ENCODE results near the gene TCF4. TPM values are rescaled to one million over a fixed set of nuclear protein-coding genes. Genes with fewer than 3 reads are reported as not detected.

The TCF4 gene
- total RNA-seq, 2 donors from 2014 or later, result 57.7 to 66.3 TPM

- no peaks in the 10 kb centered on the region for H3K36me3 ChIP-seq
- no peak for TF ChIP-seq CTCF (IDR thresholded peaks at IDR 0.05)
- DNase-seq (ENCODE audit: low spot score), result no peak
- H3K4me1 ChIP-seq, result peaks cover 0 to 13% of the 10 kb centered on the region in 2 donors
- no peaks in the 10 kb centered on the region for H3K9me3 ChIP-seq
- no peaks in the 10 kb centered on the region for H3K27me3 ChIP-seq
- no peak overlapping the region for H3K4me3 ChIP-seq
- no peak overlapping the region for H3K27ac ChIP-seq
These were observed 162.3 kb downstream of the TCF4 start for GRCh38 chr18:55425698-55426097.

DNA sequence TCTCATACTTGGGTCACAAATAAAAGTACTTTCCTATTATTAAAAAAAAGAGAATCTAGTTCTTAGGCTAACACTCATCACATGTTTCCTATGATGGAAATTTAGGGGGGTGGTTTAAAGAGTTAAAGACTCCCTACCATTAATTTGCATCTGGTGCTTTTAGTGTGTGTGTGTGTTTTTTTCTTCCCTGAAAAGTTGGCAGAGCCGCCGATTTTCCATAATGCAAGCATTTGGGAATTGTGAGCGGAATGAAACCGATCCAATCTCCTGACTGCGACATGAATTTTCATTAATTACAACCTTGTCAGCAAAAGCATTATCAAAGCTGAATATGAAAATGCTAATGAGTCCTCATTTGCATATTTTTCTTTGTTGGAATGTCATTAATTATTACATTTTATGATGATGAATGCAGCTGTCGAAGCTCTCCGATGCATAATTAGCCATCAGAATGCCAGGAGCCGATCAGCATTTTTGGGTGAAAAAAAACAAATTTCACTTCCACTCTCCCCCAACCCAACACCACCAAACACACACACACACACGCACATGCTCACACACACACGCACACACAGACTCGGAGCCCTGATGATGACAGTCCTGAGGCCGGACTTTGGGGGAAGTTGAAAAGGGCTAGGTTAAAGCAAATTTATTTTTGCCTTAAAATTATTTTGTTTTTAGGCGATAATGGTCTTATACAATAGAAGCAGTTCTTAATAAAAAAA, 165.4 kb downstream of the TCF4 start:
- DNase-seq (ENCODE audit: low spot score), result peak; percentile 73
- H3K27ac ChIP-seq, result peak overlapping the region; percentile 80
- TF ChIP-seq CTCF (IDR thresholded peaks at IDR 0.05), result no peak

DNA sequence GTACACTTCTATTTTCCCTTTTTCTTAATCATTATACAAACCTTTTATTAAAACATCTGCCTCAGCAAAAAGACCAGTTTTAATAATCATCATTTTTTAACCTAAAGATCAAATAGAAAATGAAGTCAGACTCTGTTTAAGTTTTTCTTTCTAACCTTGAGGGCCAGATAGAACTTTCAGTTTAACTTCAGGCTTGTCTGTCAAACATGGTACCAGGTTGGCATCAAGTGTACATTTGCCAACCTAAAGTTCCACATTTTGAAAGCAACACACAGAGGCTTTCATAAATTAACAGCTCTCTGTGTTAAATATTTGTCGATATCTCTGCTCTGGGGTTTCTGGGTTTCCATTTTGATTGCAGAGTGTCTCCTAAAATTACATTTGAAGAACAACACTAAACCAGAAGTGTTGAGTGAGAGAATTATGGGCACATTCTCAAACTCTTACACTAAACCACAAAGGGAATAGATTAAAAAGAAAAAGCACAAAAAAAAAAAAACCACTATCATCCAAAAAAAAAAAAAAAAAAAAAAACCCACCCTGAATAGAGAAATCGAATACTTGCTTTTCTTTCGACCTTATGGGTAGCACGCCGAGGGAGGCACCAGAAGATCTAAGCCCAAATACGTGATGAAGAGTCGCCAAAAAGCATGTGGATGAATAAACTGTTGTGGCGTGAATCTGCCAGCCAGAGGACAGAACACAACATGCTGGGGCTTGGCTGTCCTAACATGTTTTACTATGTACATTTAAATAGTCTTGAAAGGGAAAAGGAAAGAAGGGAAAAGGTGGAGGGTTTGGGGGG, 166.2 kb downstream of the TCF4 start:
- no peak for TF ChIP-seq CTCF (IDR thresholded peaks at IDR 0.05)

More for the DNA sequence above, 165.4 kb downstream of the TCF4 start:
- Histone ChIP-seq H3K4me3 (peak overlapping the region; percentile 20 to 42), H3K4me1 (peaks cover 0 to 17% of the 10 kb centered on the region in 2 donors), H3K9me3 (no peaks in the 10 kb centered on the region), H3K27me3 (no peaks in the 10 kb centered on the region), H3K36me3 (no peaks in the 10 kb centered on the region)

DNA sequence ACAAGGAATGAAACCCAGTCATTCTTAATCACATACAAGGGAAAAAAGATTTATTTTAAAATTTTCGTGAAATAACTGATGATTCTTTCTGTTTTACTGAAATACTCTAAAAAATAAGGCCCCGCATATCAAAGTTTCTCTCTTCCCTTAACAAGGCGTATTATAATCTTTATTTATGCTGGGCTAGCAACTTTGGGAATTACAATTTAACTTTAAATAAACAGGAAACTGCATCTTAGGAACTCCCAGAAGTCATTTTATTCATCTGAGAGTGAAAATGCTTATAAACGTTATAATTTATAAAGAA, 166.7 kb downstream of the TCF4 start:
- no peaks in the 10 kb centered on the region for H3K27me3 ChIP-seq
- H3K36me3 ChIP-seq, result no peaks in the 10 kb centered on the region
- no peak for TF ChIP-seq CTCF (IDR thresholded peaks at IDR 0.05)
- peak overlapping the region; percentile 80 for H3K27ac ChIP-seq
- no peaks in the 10 kb centered on the region for H3K9me3 ChIP-seq
- no peak for DNase-seq (ENCODE audit: low spot score)
- peak overlapping the region; percentile 18 to 42 for H3K4me3 ChIP-seq
- peaks cover 0 to 19% of the 10 kb centered on the region in 2 donors for H3K4me1 ChIP-seq

More for the DNA sequence above, 166.2 kb downstream of the TCF4 start:
- Histone ChIP-seq H3K27me3 (no peaks in the 10 kb centered on the region), H3K36me3 (no peaks in the 10 kb centered on the region), H3K4me3 (peak overlapping the region; percentile 20 to 42), H3K27ac (peak overlapping the region; percentile 80), H3K9me3 (no peaks in the 10 kb centered on the region), H3K4me1 (peaks cover 0 to 18% of the 10 kb centered on the region in 2 donors)
- DNase-seq (ENCODE audit: low spot score), result no peak

- Histone ChIP-seq H3K9me3 (no peaks in the 10 kb centered on the region), H3K27me3 (no peaks in the 10 kb centered on the region), H3K27ac (peak overlapping the region; percentile 80), H3K4me1 (peaks cover 0 to 19% of the 10 kb centered on the region in 2 donors), H3K4me3 (peak overlapping the region; percentile 18 to 42), H3K36me3 (no peaks in the 10 kb centered on the region)
- DNase-seq (ENCODE audit: low spot score), result no peak
- no peak for TF ChIP-seq CTCF (IDR thresholded peaks at IDR 0.05)
These were observed 167.2 kb downstream of the TCF4 start for GRCh38 chr18:55420665-55421307.

All from right atrium auricular region (tissue), 2 donors.